Posterior vena cava (tissue), 2 donors: ENCODE data around the gene MAML2. TPM values are rescaled to one million over a fixed set of nuclear protein-coding genes. Genes with fewer than 3 reads are reported as not detected.

Experiments used
- DNase-seq: peaks from one replicate; pipeline ENCODE4 v3.0.0-alpha.2; 2020; ENCODE audit warnings: low spot score
- intact Hi-C, 2 donors: fragments of 100-400 bp; cut with DNase I; formaldehyde crosslinking; loops; one replicate each; pipeline versions ENCODE4 v1.14.1 to v1.14.2; 2022 to 2023
- total RNA-seq, 2 donors: library from RNA; stranded (reverse); fragmentation: NEBNext Ultra II Directional; extraction: Animal tissue kit (Norgen Biotek cat#: 25700); gene quantifications; one replicate each; pipeline ENCODE4 v1.2.1, GENCODE V29; 2021
- donor health status: DM: yes; HTN: yes; CAD: no.
- donor health status: DM: yes; HTN: yes; CAD: no.

The MAML2 gene
- total RNA-seq, 2 donors from 2014 or later = 13.1 to 16.2 TPM

DNA sequence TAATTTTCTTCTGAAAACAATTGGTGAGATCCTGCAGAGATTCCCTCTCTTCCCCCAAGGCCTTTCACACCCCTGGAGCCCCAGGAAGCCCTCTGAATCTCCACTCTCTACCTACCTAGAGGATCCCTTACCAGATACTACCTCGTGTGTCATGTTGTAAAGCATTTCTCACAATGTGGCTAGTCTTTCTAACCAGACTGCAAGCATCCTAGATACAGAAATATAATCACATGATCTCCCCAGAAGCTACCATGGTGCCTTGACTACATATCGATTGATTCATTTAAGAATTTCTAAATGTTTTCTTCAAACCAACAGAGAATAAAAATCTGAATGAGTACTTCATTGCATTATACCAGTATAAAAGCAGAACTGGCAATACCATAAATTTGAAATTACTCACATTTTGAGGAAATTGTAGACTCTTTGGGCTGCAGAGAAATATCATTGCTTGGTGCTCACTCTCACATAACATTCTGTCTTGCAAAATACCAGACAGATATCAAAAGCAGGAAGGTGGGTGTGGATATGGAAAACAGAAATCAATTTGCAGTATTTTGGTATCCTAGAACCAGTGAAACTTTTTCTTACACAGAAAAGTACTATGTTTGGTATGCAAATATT lies 113.5 kb downstream of the MAML2 start:
- intact Hi-C loops = no loop called here
- DNase-seq = no peak

DNA sequence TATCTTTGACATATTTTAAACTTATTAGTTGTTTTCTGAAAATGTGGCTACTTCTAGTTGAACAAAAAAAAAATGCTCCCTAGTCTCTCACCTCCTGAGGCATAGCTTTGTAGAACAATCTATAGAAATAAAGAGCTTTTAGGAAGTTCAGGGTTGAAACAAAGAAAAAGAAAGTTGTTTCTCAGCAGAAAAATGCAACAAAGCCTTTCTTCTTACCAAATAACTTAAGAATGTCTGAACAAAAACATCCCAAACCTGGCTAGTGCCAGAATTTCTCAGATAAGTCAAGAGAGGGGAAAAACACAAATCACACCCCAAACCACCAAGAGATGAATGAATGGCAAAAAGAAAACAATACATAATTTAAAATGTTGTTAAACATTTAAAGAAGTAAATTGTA lies 114.1 kb downstream of the MAML2 start:
- no peak for DNase-seq
- intact Hi-C loops = no loop called here

DNA sequence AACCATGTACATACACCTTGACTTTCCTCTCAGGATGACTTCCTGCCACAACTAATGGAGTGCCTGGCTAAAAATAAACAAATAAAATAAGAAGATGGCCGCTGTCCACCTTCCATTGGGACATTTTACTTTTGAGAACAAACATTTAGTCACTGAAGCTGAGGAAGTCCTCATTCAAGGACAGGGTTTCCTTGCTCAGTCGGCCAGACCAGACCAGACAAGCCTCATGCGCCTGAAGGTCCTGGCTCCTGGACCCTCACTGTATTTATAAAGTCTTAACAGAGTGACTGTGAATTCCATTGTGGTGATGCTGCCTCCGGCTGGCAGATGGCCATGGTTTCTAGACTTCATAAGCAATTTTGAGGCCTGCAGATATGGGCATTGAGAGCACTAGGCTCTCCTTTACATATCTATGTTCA lies 114.5 kb downstream of the MAML2 start:
- DNase-seq = peak; percentile 91
- intact Hi-C loops = no loop called here

DNA sequence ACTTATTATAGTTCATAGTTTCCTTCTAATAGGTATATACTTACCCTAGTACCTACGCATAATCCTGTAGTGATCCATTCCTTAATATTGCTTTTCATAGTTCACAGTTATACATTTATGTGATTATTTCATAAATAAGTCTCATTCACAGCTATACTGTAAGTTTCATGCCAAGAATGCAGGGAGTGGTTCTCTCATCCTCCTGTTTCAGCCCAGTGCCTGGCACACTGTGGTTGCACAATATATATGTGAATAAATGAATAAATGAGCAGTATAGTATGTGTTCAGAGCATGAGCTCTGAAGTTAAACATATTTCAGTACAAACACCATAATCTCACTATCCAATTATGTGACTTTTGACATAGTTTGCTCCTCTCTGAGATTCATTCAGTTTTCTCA lies 115.8 kb downstream of the MAML2 start:
- no peak for DNase-seq
- intact Hi-C loops = no loop called here

DNA sequence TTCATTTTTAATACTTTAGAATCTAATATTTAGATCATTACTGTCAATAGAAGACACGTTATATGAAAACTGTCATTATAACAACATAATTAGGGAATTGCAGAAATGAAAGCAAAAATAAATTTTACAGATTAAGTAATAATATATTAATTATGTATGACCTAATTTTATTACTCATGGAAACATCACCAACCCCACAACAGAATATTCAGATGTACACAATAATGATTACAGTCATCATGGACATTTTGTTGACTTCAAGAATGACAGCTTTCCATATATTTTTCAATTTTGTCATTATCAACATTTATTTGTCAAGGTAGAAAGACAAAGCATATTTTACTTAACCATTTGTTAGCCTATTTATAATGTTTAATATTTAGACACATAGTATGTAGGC lies 119.9 kb downstream of the MAML2 start:
- DNase-seq = no peak
- intact Hi-C loops = loop anchor here in 1 of 2 donors (5.0 kb wide), 1 partner anchor 436 kb away; the partner anchor contains the start of gene FAM76B

DNA sequence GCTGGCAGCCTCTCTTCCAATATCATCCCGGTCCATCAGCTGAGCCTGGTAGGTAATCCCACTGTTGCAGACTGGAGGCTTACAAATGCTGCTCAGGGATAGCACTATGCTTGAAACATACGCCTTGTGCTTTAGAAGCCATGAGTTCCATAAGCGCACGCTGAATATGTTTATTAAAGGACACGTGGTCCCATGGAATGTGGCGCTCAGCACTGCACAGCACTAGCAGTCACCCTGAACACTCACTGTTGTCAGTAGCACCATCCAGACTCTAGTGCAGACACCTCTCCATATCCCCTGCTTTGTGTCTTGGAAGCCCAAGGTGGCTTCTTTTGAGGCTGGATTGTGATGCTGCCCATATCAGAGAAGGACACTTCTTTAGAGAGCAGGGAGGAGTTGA lies 120.9 kb downstream of the MAML2 start:
- intact Hi-C loops = loop anchor here in 1 of 2 donors (5.0 kb wide), 1 partner anchor 435 kb away; the partner anchor contains the start of gene FAM76B
- DNase-seq = no peak

DNA sequence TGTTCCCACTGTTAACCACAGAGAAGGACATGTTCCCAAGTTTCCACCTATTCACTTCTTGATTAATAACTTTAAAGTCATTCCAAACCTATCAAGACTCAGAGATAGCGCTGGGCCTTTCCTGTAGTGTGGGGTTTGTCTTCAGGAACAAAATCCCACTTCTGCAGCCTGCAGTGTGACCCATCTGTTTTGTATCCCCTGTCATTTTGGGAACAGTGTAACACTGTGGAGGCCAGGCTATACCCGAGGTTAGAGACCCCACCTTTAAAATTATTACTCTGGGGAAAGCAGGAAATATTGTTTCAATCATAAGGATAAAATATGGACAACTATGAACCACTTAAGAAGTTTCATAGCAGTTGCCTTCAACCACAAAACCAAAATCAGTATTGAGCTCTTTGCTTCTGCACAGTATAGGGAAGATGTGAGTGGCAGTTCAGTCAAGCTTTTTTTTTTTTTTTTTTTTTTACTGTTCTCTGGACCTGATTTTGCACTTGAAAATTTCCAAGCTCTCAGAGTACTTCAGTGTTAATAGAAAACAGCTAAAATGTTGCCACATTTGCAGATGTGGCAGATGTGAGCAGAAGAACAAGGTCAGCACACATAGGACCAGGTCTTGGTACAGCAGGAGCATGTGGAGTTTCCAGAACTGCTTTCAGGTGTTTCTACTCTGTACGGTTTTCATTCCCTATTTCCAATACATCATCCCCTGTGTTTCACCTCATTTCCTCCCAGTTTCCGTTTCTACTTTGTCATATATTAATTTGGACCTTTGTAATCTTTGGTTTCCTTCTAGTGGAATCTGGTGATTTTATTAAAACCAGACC lies 121.5 kb downstream of the MAML2 start:
- DNase-seq = no peak
- intact Hi-C loops = loop anchor here in 1 of 2 donors (5.0 kb wide), 1 partner anchor 434 kb away; the partner anchor contains the start of gene FAM76B

DNA sequence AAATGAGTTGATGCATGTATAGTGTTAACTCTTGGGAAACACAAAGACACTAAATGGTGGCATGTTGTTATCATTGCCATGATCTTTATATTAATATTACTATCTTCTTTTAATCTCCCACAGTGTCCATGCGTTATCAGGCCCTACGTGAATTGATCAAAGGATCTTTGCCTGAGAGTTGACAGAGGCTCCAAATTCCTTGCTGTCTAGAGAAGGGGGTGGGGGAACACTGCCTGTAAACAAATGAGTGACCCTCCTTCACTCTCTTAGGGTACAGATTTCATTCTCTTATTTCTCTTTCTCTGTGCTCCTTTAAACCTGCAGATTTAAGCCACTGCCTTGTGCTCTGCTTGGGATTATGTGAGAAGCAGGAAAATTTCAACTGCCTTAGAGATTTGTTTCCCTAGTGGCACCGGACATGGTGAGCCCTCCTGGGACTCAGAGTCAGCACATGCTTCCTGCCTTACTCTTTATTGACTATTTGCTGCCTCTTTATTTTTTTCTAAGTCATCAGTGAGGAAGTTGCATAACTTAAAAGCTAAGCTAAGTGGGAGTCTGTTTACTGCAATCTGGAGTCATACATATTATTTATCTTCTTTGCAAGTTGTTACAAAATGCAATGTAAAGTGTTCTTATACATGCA lies 122.9 kb downstream of the MAML2 start:
- no peak for DNase-seq
- intact Hi-C loops = loop anchor here in 1 of 2 donors (5.0 kb wide), 1 partner anchor 433 kb away; the partner anchor contains the start of gene FAM76B

DNA sequence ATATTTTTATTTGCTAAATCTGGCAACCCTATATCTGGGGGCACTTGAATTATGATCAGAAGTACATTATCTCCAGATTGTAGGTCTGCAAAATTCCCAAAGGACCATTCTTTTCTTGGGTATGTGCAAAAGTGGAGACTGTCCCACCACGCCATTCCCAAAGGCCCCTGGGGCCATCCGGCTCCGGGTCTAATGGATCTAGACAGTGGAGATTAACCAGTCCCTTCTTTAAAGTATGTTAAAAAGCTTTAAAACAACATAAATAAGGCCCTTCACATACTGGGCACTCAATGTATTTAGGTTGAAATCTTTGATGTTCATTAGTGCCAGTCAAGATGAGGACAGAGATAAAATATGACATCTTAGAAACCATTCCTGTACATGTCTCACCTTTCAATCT lies 124.1 kb downstream of the MAML2 start:
- DNase-seq = no peak
- intact Hi-C loops = no loop called here

DNA sequence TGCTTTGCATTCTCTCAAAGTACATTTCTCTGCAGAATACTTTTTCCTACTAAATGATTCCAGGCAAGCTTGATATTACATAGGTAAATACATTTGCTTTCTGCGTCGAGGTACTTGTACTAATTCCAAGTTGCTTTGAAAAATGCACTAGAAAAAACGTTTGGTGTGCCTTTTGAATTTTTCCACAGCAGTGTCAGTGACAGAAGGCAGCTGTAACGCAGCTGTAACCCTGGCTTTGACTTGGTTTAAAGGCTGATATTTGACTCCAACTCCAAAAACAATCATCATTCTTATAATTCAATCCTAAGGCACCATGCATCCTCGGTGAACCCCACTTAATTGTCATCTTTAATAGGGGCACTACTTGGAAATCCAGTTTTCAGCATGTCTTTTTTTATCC lies 125.0 kb downstream of the MAML2 start:
- DNase-seq = no peak
- intact Hi-C loops = no loop called here

DNA sequence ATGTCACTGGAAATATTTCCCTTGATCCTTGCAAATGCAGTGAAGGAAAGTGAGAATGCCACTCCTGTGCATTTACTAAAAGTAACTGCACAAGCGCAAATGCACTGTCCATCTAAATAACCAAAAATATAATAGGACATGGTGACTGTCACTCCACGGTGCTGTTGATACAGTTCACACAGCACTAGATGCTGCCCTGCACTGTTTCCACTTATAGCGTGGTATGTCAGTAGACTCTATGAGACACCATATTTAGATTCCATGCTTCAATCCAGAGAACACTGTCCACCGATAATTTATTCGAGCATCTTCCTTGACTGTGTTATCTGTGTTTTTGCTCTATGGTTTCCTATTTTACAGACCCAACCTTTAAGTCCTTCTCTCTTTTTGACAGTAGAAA lies 125.8 kb downstream of the MAML2 start:
- DNase-seq = no peak
- intact Hi-C loops = no loop called here

DNA sequence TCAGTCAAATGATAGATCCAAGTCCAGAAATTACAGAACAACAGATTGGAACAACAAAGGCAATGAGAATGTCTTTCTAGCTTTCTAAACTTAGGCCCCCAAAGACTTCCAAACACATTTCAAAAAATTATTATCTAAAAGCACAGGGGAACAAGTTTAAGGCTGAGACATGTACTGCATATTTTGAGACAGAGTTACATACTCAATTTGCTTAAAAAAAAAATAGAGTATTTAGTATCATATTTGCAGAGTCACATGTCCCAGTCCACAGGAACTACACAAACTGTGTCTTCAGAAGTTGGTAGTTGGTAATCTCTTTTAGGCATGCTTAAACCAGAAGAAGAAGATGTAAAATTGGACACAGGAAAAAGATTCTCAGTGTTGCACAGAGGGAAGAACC lies 127.2 kb downstream of the MAML2 start:
- intact Hi-C loops = no loop called here
- DNase-seq = no peak

DNA sequence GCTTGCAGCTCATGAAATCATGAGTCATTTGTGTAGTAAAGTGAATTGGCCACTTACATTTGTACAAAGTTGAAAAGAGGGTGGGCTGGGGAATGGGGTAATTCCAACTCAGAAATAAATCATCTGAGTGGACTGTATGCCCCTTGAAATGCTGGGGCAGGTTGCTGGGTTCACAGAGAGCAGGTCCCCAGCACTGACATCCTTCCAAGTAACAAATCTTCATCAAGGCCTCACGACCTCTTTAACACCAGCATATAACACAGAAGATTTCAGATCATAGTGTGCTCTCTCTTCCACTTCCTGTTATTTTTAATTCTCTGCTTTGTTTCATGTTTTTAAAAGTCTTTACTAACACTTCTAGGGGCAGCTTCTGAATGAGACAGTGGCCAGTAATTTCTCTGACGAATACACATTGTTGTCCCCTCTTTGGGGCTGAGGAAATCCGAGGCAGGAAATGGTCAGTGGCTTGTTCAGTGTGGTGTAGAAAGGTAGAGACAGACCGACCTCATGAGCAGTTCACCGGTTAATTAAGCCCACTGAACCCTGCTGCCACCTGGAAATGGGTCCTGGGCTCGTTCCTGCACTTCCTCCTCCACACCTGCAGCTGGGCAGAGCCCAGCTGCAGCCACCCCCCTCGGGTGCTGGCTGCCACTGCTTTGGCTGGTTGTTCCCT lies 127.7 kb downstream of the MAML2 start:
- intact Hi-C loops = no loop called here
- no peak for DNase-seq

DNA sequence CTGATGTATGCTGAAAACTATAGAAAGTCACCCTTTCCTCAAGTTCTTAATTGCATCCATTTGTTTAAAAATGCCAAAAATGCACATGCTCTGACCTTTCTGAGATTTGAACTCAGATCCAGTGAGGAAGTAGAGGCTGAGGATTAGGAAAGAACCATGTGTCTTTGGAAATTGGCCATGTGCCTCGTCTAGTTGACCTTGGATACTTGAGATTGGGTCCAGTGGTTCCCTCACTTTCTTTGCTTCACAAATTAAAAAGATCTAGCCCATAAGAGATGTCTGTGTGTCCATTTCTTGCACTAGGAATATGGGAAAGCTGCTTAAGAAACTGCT lies 128.3 kb downstream of the MAML2 start:
- no peak for DNase-seq
- intact Hi-C loops = no loop called here

DNA sequence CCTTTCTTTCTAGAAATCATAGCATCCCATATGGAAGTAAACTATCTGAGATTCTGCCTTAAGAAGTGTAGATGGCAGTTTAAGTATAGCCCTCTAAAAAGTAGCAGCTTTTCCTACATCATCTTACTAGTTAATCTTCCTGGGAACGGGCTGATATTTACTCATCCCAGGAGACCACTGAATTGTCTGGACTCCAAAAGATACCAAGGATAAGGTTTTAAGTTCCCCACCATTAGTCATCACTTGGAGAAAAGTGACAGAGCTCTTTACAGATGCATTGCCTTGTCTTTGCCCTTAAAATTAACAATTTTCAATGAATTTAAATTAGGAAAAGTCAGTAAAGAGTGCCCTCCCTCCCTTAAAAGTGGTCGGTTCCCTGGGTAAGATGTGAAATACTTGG lies 129.5 kb downstream of the MAML2 start:
- no peak for DNase-seq
- intact Hi-C loops = no loop called here

DNA sequence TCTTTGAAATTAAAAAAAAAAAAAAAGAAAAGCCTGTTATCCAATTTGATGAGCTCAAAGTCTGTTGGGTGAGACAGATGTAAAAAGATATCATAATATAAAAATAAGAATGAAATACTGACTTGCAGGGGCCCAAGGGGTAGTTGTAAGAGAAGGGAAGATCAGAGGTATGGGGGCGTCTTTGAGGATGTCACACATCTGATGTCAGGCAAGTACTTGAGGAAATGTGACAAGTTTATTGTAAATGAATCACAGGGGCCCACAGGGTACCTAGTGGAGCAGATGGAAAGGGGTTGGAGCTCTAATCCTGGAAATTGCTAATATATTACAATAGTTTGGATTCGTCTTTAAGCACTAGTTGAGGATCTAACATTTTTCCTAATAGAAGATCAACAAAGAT lies 131.6 kb downstream of the MAML2 start:
- no peak for DNase-seq
- intact Hi-C loops = no loop called here

DNA sequence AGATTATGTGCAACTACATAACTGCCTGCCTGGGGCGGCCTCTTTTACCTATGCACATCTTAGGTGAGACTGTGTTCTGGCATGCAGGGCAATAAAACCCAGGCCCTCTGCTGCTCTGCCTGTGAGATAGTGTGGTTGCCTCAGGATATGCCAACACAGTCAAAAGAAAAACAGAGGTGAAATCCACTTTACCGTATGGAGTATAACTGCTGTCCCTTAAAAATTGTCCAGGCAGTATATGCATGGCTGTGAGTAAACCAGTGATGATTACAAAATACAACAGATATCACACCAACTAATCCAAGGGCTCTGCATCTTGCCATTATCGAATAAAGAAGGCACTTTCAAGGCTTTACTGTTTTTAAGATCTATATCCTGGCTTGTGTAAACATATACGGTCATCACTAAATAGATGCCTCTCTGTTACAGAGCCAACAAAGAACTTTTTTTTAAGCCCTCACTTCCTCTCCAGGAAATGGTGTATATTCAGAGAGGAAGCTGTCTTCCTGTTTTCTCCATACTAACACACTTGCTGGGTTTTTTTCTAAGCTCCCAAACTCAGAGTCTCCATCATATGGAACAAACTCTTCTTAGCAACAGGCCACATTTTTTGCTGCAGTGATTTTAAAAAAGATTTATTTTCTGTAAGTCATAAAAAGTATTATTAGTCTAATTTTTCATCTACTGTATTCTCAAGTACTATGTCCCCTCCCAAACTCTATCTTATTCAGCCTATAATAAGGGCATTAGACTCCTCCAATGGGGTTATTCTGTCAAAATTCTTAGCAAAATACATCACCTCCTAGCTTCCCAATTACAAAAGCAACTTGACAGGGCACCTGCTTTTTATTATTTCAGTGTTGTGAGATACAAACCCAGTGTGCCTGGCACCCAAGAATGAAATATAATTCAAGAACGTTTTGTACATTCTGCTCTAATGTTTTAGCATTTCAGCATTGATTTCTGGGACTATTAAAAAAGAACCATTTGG lies 135.2 kb downstream of the MAML2 start:
- intact Hi-C loops = no loop called here
- no peak for DNase-seq

DNA sequence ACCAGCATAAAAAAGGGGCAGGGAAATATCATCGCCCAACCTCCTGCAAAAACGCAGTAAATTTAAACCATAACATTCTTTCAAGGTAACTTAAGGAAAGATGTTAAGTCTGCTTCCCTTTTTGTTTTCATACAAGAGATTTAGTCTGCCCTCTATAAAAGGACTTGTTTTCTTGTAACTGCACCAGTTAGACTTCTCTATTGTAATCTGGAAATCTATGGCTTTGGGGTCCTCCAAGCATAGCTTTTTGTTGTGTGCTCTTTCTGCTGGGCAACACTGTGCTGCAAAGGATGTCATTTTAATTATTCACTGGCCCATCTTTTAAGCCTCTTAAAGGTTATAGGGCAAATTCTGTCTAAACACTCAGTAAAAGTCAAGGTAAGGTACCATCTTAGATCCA lies 136.0 kb downstream of the MAML2 start:
- intact Hi-C loops = no loop called here
- no peak for DNase-seq

DNA sequence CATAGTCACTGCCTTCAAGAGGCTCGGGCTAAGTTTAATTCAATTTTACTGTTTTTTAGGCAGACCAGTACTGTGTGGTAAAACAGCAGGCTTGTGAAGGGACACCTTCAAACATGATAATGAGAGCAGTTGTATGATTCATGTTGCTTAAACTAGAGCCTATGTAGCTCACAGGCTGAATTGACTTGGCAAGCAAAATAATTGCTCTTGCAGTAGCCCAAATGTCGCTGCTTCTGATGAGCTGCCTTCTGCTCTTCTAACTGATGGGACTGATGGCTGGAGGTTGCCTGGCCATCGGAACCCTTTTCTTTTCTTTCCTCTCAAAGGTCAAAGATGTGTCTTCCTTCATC lies 137.6 kb downstream of the MAML2 start:
- intact Hi-C loops = no loop called here
- DNase-seq = no peak
